ENCODE measurements around the gene KIFC3. TPM values are rescaled to one million over a fixed set of nuclear protein-coding genes. Genes with fewer than 3 reads are reported as not detected.
"Not testable (repeated sequence)": the region's sequence is repeated elsewhere in the genome, so short reads cannot be mapped to it uniquely, and the experiment has no call there.

The KIFC3 gene
- total RNA-seq, 3 donors from 2014 or later, result 15.7 to 36.1 (median 35.1) TPM

DNA sequence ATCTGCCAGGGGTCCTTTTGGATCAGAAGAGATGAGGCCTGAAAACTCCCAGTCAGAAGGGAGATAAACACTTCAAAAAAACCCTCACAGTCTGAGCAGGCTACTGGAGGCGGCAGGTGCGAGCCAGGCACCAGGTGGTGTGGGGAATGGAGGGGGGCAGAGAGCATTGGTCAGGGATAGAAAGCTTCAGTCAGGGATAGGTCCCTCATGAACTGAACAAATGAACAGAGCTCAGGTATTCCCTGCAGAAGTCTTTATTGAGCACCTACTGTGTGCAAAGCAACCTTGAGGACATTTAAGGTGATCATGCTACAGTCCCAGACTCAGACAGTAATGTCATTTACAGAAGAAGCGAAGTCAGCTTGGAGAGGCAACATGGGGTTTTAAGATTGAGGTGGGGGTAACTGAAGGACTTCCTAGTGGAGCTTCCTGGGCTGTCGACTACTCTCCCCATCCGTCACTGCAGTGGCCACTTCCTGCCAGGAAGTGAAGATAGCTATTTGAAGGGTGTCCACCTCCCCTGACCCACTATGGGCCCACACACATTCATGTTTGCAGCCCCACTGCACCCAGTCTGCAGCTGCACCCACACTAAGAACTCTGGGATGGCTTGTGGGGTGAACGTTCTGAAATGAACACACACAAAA lies 3.2 kb downstream of the KIFC3 start:
- H3K4me3 ChIP-seq, result peak overlapping the region in 1 of 3 donors; percentile 46
- DNase-seq (ENCODE audit: low spot score in 2 of 2), result no peak
- no peaks in the 10 kb centered on the region for H3K9me3 ChIP-seq
- TF ChIP-seq, protein P1, sequence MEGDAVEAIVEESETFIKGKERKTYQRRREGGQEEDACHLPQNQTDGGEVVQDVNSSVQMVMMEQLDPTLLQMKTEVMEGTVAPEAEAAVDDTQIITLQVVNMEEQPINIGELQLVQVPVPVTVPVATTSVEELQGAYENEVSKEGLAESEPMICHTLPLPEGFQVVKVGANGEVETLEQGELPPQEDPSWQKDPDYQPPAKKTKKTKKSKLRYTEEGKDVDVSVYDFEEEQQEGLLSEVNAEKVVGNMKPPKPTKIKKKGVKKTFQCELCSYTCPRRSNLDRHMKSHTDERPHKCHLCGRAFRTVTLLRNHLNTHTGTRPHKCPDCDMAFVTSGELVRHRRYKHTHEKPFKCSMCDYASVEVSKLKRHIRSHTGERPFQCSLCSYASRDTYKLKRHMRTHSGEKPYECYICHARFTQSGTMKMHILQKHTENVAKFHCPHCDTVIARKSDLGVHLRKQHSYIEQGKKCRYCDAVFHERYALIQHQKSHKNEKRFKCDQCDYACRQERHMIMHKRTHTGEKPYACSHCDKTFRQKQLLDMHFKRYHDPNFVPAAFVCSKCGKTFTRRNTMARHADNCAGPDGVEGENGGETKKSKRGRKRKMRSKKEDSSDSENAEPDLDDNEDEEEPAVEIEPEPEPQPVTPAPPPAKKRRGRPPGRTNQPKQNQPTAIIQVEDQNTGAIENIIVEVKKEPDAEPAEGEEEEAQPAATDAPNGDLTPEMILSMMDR (IDR thresholded peaks at IDR 0.05), result no peak
- TF ChIP-seq POLR2AphosphoS5 (IDR thresholded peaks at IDR 0.05) (no peak), POLR2A (IDR thresholded peaks at IDR 0.05) (no peak)
- intact Hi-C loops (cut with DNase I; ENCODE audit: low total_unique reads), result no loop called here
- no peaks in the 10 kb centered on the region for H3K27me3 ChIP-seq
- H3K27ac ChIP-seq, result peak overlapping the region; percentile 91 to 95
- H3K36me3 ChIP-seq, result no peaks in the 10 kb centered on the region
- H3K4me1 ChIP-seq, result peaks cover 0 to 8% of the 10 kb centered on the region in 2 donors

DNA sequence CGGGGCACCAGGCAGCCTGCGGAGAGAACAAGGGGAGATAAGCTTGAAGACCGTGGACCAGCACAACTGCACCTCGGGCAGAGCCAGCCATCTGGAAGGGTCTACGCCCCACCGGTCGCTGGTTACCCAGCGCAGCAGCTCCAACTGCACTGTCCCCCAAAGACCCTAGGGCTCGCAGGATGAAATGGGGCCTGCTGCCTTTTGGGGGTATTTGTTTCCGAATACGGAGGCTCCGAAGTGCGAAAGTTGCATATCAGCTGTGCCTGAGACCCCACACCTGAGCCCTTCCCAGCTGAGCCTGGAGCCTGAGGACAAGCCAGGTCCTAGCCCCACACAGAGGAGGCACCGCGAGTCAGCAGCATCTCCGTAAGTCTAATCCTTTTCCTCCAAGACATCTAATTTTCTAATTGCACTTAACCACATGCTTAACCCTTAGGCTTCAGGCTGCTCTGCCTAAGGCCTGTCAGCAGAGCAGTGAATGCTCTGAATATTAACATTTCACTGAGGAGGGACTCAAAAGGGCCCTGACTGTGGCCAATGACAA lies 4.0 kb downstream of the KIFC3 start:
- H3K4me1 ChIP-seq, result peaks cover 0 to 6% of the 10 kb centered on the region in 2 donors
- H3K4me3 ChIP-seq, result peak overlapping the region in 2 of 3 donors; percentile 46 to 57
- H3K27ac ChIP-seq, result peak overlapping the region; percentile 91 to 95
- intact Hi-C loops (cut with DNase I; ENCODE audit: low total_unique reads), result no loop called here
- DNase-seq (ENCODE audit: low spot score in 2 of 2), result no peak
- H3K36me3 ChIP-seq, result no peaks in the 10 kb centered on the region
- TF ChIP-seq POLR2AphosphoS5 (IDR thresholded peaks at IDR 0.05) (no peak), POLR2A (IDR thresholded peaks at IDR 0.05) (no peak)
- TF ChIP-seq, protein P1 (IDR thresholded peaks at IDR 0.05), result no peak
- no peaks in the 10 kb centered on the region for H3K9me3 ChIP-seq
- H3K27me3 ChIP-seq, result no peaks in the 10 kb centered on the region

DNA sequence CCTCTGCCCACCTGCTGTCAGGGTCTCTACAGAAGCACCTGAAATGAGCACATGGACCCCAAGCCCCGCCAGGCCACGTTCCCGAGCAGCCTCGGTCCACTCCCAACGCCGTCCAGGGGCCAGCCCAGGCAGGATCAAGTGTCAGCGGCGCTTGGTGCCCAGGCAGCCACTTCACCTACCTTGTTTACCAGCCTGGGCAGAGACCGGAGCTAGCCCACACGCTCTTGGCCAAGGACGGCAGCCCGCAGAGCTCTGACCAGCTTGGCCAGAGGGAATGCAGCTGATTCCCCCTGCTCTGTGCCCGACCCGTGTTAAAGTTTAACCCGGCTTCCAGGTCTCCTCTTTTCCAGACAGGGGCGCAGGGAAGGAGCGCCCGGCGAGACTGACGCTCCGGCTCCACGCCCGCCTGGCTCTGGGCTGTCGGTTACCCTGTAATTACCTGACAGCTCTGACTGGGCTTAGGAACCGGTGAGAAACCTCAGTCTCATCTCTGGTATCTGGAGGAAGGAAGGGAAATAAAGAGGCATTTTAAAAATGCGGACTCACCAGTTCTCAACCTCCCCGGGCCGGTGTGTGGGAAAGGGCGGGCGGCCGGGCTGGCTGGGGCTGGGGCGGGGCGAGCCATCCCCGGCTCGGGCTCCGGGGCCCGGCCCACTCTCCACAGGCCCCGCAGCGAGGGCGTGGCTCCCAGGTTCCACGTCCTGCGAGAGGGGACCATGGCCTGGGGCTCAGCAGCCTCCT lies 4.6 kb downstream of the KIFC3 start:
- Histone ChIP-seq H3K27me3 (no peaks in the 10 kb centered on the region), H3K4me3 (peak overlapping the region in 2 of 3 donors; percentile 46 to 57), H3K27ac (peak overlapping the region; percentile 91 to 95), H3K4me1 (peaks cover 0 to 1% of the 10 kb centered on the region in 2 donors), H3K36me3 (no peaks in the 10 kb centered on the region), H3K9me3 (no peaks in the 10 kb centered on the region)
- TF ChIP-seq POLR2AphosphoS5 (IDR thresholded peaks at IDR 0.05), result peak in 1 of 3 donors; percentile 50
- TF ChIP-seq, protein P1 (IDR thresholded peaks at IDR 0.05), result no peak
- peak; percentile 49 for TF ChIP-seq POLR2A (IDR thresholded peaks at IDR 0.05)
- DNase-seq (ENCODE audit: low spot score in 2 of 2), result peak; percentile 68 to 79
- intact Hi-C loops (cut with DNase I; ENCODE audit: low total_unique reads), result no loop called here

DNA sequence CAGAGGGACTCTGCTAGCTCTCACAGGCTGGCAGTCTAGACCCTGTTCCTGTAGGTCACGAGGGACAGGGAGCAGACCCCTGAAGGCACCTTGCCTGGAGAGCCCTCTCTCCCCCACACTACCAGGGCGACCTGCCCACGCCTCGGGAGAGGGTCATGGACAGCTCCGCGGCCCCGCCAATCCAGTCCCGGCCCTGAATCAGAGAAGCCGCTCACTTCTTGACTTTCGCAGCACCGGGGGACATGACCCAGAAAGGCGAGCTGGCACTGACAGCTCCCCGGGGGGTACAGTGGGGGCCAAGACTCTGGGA lies 5.1 kb downstream of the KIFC3 start:
- Histone ChIP-seq H3K9me3 (no peaks in the 10 kb centered on the region), H3K27ac (peak overlapping the region; percentile 91 to 95), H3K36me3 (no peaks in the 10 kb centered on the region), H3K4me3 (peak overlapping the region in 2 of 3 donors; percentile 46 to 57), H3K27me3 (no peaks in the 10 kb centered on the region), H3K4me1 (no peaks in the 10 kb centered on the region)
- no peak for DNase-seq (ENCODE audit: low spot score in 2 of 2)
- TF ChIP-seq, protein P1 (IDR thresholded peaks at IDR 0.05), result no peak
- TF ChIP-seq POLR2A (IDR thresholded peaks at IDR 0.05) (no peak), POLR2AphosphoS5 (IDR thresholded peaks at IDR 0.05) (no peak)
- intact Hi-C loops (cut with DNase I; ENCODE audit: low total_unique reads), result no loop called here

DNA sequence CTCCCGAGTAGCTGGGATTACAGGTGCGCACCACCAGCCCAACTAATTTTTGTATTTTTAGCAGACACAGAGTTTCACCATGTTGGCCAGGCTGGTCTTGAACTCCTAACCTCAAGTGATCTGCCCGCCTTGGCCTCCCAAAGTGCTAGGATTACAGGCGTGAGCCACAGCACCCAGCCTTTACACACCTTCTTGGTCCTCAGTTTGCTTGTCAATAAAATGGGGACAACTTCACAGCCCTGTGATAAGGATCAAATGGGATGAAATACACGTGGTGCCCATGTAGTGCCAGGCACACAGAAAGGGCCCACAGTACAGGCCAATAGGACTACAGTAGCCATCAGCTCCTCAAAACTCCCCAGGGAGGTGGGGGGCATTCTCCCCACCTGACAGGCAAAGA lies 6.3 kb downstream of the KIFC3 start:
- DNase-seq (ENCODE audit: low spot score in 2 of 2); H3K36me3 ChIP-seq; H3K27me3 ChIP-seq; H3K4me3 ChIP-seq; H3K4me1 ChIP-seq; intact Hi-C loops (cut with DNase I; ENCODE audit: low total_unique reads); H3K9me3 ChIP-seq: not testable (repeated sequence)
- H3K27ac ChIP-seq, result peak overlapping the region; percentile 70 to 95

All from breast epithelium (tissue), 4 donors.